ENCODE measurements around the gene GLT8D2.

GLT8D2 gene

DNA sequence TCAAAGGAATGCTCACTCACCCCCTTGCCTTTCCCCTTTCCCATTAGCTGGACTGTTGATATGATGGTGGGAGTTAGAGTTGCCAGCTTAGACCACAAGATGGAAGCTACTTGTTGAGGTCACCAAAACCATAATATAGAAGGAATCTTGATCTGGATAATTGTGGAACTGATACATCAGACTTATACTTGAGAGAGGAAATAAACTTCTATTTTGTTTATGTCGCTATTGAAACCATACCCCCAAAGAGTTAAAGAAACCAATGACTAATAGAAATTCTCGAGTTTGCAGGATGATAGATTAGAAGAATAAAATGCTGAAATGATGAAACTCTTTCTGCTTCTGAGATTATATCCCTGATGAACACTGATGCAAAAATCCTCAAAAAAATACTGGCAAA, 46.4 kb downstream of the GLT8D2 start:
- DNase-seq (ENCODE audit: low read depth) = no peak
- TF ChIP-seq, protein P1, sequence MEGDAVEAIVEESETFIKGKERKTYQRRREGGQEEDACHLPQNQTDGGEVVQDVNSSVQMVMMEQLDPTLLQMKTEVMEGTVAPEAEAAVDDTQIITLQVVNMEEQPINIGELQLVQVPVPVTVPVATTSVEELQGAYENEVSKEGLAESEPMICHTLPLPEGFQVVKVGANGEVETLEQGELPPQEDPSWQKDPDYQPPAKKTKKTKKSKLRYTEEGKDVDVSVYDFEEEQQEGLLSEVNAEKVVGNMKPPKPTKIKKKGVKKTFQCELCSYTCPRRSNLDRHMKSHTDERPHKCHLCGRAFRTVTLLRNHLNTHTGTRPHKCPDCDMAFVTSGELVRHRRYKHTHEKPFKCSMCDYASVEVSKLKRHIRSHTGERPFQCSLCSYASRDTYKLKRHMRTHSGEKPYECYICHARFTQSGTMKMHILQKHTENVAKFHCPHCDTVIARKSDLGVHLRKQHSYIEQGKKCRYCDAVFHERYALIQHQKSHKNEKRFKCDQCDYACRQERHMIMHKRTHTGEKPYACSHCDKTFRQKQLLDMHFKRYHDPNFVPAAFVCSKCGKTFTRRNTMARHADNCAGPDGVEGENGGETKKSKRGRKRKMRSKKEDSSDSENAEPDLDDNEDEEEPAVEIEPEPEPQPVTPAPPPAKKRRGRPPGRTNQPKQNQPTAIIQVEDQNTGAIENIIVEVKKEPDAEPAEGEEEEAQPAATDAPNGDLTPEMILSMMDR (conservative IDR thresholded peaks at IDR 0.05; ENCODE audit: low read length) = no peak

DNA sequence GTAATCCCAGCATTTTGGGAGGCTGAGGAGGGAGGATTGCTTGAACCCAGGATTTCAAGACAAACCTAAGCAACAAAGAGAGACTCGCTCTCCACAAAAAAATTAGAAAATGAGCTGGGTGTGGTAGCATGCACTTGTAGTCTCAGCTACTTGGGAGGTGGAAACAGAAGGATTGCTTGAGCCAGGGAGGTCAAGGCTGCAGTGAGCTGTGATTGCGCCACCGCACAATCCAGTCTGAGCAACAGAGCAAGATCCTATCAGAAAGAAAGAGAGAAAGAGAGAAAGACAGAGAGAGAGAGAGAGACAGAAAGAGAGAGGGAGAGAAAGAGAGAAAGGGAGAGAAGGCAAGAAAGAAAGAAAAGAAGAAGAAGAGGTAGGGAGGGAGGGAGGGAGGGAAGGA, 47.3 kb downstream of the GLT8D2 start:
- DNase-seq (ENCODE audit: low read depth) = no peak
- no peak overlapping the region for H3K4me3 ChIP-seq (ENCODE audit: low read length)
- TF ChIP-seq, protein P1 (conservative IDR thresholded peaks at IDR 0.05; ENCODE audit: low read length) = no peak

More for the DNA sequence above, 46.4 kb downstream of the GLT8D2 start:
- H3K4me3 ChIP-seq (ENCODE audit: low read length) = no peak overlapping the region

DNA sequence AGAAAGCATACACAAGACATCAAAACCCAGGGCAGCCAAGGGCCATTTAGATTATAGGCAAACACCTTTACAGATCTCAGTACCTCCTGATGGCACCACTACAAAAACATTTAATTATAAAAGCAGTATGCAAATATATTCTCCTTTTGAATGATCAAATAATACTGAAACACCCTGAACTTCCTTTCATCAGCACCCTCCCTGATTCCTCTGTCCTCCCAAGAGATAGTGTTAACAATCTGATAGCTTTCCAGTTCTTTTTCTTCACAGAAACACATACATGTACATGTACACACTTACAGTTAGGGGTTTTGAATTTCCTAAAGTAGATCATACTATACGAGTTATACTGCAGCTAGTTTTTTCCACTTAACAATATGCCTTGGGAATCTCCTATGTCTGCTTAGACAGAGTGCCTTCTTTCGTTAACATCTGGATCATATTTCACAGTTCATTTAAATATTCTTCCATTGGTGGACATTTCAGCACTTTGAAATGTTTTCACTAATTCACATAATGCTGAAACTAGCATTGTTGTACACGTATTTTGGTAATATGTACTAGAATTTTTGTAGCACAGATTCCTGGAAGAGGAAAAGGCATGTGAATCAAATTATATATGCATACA, 49.1 kb downstream of the GLT8D2 start:
- no peak overlapping the region for H3K4me3 ChIP-seq (ENCODE audit: low read length)
- no peak for DNase-seq (ENCODE audit: low read depth)
- TF ChIP-seq, protein P1 (conservative IDR thresholded peaks at IDR 0.05; ENCODE audit: low read length) = no peak

DNA sequence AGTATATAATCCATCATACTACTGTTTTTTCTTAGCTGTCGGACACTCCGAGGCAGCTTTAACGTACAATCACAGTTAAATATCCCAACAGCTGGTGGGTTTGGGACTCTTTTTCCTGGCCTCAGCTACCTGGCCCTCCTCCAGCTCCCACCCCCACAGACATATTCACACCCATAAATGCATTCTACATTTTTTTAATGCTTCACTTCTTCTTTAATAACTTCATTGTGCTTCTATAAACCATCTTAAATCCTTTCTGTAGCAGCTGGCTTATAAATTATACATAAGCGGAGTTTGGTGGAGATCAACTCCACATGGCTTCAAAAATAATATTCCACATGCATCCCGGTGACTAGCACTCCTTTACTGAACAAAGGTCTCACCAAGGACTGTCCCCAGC, 51.0 kb downstream of the GLT8D2 start:
- DNase-seq (ENCODE audit: low read depth) = no peak
- TF ChIP-seq, protein P1 (conservative IDR thresholded peaks at IDR 0.05; ENCODE audit: low read length) = no peak
- no peak overlapping the region for H3K4me3 ChIP-seq (ENCODE audit: low read length)

DNA sequence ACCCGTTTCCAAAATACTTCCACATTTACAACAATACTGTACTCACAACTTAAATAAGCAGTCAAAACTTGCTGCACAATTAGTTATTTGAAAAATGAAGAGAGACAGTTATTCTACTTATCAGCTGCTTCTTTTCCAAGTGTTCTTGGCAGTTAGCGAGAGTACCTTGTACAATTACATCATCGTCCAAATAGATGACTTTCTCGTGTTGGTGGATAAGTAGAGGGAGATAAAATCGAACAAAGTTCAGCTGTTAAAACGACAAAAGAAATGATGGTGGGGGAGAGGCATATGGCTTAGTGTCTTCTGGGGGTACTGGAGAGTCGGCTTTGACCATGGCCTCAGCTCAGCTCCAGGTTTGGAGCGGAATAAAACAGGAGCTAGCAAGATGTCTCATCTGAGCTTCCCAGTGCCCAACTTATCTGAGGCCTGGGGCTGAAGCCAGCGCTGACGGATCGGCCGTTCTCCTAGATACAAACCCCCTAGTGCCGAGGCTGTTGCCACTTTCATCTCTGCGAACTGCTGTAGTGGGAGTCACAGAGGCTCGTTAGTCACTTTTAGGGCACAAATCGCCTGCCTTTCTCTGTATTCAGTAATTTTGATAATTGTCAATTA, 52.6 kb downstream of the GLT8D2 start:
- no peak for DNase-seq (ENCODE audit: low read depth)
- no peak overlapping the region for H3K4me3 ChIP-seq (ENCODE audit: low read length)
- TF ChIP-seq, protein P1 (conservative IDR thresholded peaks at IDR 0.05; ENCODE audit: low read length) = no peak

DNA sequence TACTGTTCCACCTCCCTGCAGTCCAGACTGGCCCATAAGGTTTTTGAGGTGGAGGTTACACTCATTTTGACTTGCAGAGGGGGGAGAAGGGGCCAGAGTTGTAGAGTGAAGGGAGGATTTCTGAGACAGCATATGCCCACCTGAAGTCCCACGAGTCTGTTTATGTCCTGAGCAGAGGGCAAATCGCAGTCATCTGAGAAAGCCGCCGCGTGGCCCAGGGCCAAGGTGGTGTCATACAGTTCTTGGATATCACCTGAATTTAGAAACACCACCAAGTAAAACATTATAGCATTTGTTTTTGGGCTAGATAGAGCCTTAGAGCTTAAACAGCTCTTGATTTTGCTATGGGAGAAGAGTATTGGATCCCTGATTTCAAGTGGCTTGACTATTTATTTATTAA, 53.4 kb downstream of the GLT8D2 start:
- no peak for DNase-seq (ENCODE audit: low read depth)
- H3K4me3 ChIP-seq (ENCODE audit: low read length) = no peak overlapping the region
- TF ChIP-seq, protein P1 (conservative IDR thresholded peaks at IDR 0.05; ENCODE audit: low read length) = no peak

DNA sequence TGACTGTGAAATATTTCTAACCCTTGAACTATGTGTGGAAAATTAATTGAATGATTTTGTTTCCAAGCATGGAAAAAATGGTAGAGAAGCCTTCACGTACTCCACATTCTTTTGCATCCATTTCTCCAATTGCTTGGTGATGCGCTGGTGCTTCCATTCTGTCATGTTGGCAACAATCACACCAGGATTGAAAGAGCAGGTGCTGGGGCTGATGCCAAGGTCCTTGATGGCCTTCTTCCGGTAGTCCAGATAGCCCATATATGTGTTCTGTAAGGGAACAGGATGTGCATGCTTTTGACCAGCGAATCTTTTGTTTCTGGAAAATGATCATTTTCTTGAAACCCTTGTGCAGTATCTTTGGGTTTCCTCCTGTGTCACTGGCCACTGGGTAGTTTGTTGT, 55.8 kb downstream of the GLT8D2 start:
- no peak for DNase-seq (ENCODE audit: low read depth)
- no peak overlapping the region for H3K4me3 ChIP-seq (ENCODE audit: low read length)
- TF ChIP-seq, protein P1 (conservative IDR thresholded peaks at IDR 0.05; ENCODE audit: low read length) = no peak

Data from AG10803 (cell line).